K562 (cell line): ENCODE data around the gene HBB. TPM values are rescaled to one million over a fixed set of nuclear protein-coding genes. Genes with fewer than 3 reads are reported as not detected.
A peak's percentile ranks its signal among the peaks of the same experiment; 100 is the strongest.

ENCODE experiments used
- BACH1 ChIP-seq: fragments of 200-800 bp; sonication (Bioruptor generic); IDR thresholded peaks from 2 replicates; pipeline ENCODE4 v1.6.1; 2016; ENCODE audit warnings: missing genetic modification characterization, missing compliant biosample characterization
- C11orf30 ChIP-seq: fragments of 450-650 bp; IDR thresholded peaks from 2 replicates; pipeline ENCODE4 v1.6.1; 2016; ENCODE audit warnings: low read depth, mild to moderate bottlenecking
- CREBBP ChIP-seq: IDR thresholded peaks from one replicate; pipeline ENCODE4 v1.6.1; 2012; ENCODE audit warnings: low read depth, mild to moderate bottlenecking, control low read depth, inconsistent platforms, low read length
- DMBX1 ChIP-seq: fragments of 250-450 bp; sonication (Bioruptor Pico); IDR thresholded peaks from 2 replicates; pipeline ENCODE4 v1.8.0; 2022; ENCODE audit warnings: inconsistent platforms, mild to moderate bottlenecking, moderate library complexity, borderline replicate concordance
- FOXA1 ChIP-seq: fragments of 450-650 bp; IDR thresholded peaks from 2 replicates; pipeline ENCODE4 v1.6.1; 2016; ENCODE audit warnings: mild to moderate bottlenecking, borderline replicate concordance
- LARP7 ChIP-seq: fragments of 450-650 bp; IDR thresholded peaks from 2 replicates; pipeline ENCODE4 v1.6.1; 2016
- MAFF ChIP-seq: IDR thresholded peaks from 2 replicates; pipeline ENCODE4 v1.6.1; 2012; ENCODE audit warnings: low read length, improper control_type of control experiment
- PHTF2 ChIP-seq: fragments of 250-450 bp; sonication (Bioruptor Pico); IDR thresholded peaks from 2 replicates; pipeline ENCODE4 v1.5.0; 2021; ENCODE audit warnings: mild to moderate bottlenecking
- SMAD4 ChIP-seq: fragments of 250-450 bp; sonication (Bioruptor Pico); conservative IDR thresholded peaks from 2 replicates; pipeline ENCODE4 v1.8.0; 2021; ENCODE audit warnings: inconsistent platforms, mild to moderate bottlenecking, moderate library complexity
- SMARCA4 ChIP-seq: fragments of 450-650 bp; IDR thresholded peaks from 2 replicates; pipeline ENCODE4 v1.6.1; 2016
- ZBTB11 ChIP-seq, 3 experiments: fragments of 200-800 bp in 1 of 3; fragments of 250-450 bp in 1 of 3; fragments of 450-650 bp in 1 of 3; sonication (Bioruptor Pico) in 1 of 3; sonication (Bioruptor generic) in 1 of 3; formaldehyde crosslinking in 1 of 3; IDR thresholded peaks; 2 replicates each; pipeline versions ENCODE4 v1.6.1 to v1.8.0; 2016 to 2022; ENCODE audit warnings: mild to moderate bottlenecking in 2 of 3, missing genetic modification characterization in 2 of 3, missing compliant biosample characterization in 1 of 3, moderate library complexity in 1 of 3
- ZNF316 ChIP-seq: fragments of 450-650 bp; IDR thresholded peaks from 2 replicates; pipeline ENCODE4 v1.6.1; 2016
- polyA plus RNA-seq, 8 experiments: library from polyadenylated mRNA; depleted of rRNA in 4 of 8; stranded (reverse) in 5 of 8; unstranded in 3 of 8; fragments of >200 nt; fragmentation: Nextera tagmentation in 2 of 8; fragmentation: Illumina TruSeq in 1 of 8; extraction: Ambion mirVana in 2 of 8; extraction: Trizol in 1 of 8; gene quantifications; 2 replicates each; pipeline versions ENCODE4 v1.2.1 to v1.2.3, GENCODE V29; 2011 to 2014; ENCODE audit warnings: inconsistent platforms in 1 of 8, missing spikeins in 1 of 8
- total RNA-seq, 7 experiments: library from RNA; depleted of rRNA in 6 of 7; stranded (reverse); fragments of >200 nt in 6 of 7; fragmentation: Illumina TruSeq in 2 of 7; extraction: Trizol in 2 of 7; gene quantifications; 2 replicates each; pipeline versions ENCODE4 v1.2.1 to v1.2.3, GENCODE V29; 2011 to 2021; ENCODE audit warnings: low replicate concordance in 1 of 7
- TF ChIP-seq, protein P1 (sequence below): fragments of 200-800 bp; sonication (Bioruptor generic); IDR thresholded peaks from 2 replicates; pipeline ENCODE4 v1.6.1; 2016; ENCODE audit warnings: missing genetic modification characterization, missing compliant biosample characterization
- TF ChIP-seq, protein P2 (sequence below), 2 experiments: IDR thresholded peaks; 2 replicates each; pipeline ENCODE4 v1.6.1; 2012; ENCODE audit warnings: improper control_type of control experiment in 2 of 2, low read depth in 2 of 2, low read length in 2 of 2, borderline replicate concordance in 1 of 2
- TF ChIP-seq, protein P3 (sequence below): sonication (generic); IDR thresholded peaks from 2 replicates; pipeline ENCODE4 v1.6.1; 2016

HBB gene
- total and polyA plus RNA-seq, 9 of the 15 experiments (the other 6 are each of a cell fraction or from before 2014, with no cell fraction given), result 0.33 to 3.4 (median 1.2) TPM; not detected in 2

DNA sequence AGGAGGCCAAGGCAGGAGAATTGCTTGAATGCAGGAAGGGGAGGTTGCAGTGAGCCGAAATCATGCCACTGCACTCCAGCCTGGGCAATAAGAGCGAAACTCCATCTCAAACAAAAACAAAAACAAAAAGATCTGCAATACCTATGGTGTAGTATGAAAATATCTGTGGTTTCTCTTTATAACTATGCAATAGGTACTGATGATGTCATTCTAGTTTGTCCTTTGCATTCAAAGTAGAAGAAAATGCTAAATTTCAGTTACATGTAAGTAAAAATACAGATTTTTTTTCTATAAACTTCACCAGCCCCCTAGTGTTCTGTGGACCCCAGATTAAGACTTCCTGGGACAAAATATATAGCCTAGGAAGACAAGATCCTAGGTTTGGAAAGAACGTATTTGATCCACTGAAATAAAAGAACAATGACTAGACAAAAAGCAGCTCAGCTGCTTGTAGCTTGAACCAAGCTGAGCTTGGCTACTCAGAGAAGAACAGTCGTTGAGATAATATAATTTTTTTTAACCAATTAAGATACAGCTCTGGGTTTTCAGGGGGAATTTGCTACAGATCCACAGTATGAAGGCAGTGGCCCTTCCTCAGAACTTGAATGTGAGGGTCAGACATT is 45.6 kb upstream of the HBB start (continued):
- TF ChIP-seq PHTF2 (CRISPR knock-in tag) (no peak), MAFF (peak; percentile 82), SMAD4 (CRISPR knock-in tag) (0 out of 2 replicates have a peak, but pooled peaks have one; percentile 18), FOXA1 (no peak), BACH1 (tag) (peak; percentile 67; the same call in 1 of the 2 replicates), CREBBP (no peak), ZBTB11 (CRISPR knock-in tag; IDR thresholded peaks at IDR 0.05) (peak in 1 of 3 experiments; percentile 23; a peak in 1 of 6 replicates), DMBX1 (CRISPR knock-in tag) (0 out of 2 replicates have a peak, but pooled peaks have one; percentile 38), LARP7 (no peak), ZNF316 (peak; percentile 90), C11orf30 (peak; percentile 88), SMARCA4 (peak; percentile 33; the same call in 1 of the 2 replicates)
- TF ChIP-seq, protein P1, sequence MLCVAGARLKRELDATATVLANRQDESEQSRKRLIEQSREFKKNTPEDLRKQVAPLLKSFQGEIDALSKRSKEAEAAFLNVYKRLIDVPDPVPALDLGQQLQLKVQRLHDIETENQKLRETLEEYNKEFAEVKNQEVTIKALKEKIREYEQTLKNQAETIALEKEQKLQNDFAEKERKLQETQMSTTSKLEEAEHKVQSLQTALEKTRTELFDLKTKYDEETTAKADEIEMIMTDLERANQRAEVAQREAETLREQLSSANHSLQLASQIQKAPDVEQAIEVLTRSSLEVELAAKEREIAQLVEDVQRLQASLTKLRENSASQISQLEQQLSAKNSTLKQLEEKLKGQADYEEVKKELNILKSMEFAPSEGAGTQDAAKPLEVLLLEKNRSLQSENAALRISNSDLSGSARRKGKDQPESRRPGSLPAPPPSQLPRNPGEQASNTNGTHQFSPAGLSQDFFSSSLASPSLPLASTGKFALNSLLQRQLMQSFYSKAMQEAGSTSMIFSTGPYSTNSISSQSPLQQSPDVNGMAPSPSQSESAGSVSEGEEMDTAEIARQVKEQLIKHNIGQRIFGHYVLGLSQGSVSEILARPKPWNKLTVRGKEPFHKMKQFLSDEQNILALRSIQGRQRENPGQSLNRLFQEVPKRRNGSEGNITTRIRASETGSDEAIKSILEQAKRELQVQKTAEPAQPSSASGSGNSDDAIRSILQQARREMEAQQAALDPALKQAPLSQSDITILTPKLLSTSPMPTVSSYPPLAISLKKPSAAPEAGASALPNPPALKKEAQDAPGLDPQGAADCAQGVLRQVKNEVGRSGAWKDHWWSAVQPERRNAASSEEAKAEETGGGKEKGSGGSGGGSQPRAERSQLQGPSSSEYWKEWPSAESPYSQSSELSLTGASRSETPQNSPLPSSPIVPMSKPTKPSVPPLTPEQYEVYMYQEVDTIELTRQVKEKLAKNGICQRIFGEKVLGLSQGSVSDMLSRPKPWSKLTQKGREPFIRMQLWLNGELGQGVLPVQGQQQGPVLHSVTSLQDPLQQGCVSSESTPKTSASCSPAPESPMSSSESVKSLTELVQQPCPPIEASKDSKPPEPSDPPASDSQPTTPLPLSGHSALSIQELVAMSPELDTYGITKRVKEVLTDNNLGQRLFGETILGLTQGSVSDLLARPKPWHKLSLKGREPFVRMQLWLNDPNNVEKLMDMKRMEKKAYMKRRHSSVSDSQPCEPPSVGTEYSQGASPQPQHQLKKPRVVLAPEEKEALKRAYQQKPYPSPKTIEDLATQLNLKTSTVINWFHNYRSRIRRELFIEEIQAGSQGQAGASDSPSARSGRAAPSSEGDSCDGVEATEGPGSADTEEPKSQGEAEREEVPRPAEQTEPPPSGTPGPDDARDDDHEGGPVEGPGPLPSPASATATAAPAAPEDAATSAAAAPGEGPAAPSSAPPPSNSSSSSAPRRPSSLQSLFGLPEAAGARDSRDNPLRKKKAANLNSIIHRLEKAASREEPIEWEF (CRISPR knock-in tag), result 0 out of 2 replicates have a peak, but pooled peaks have one; percentile 42
- TF ChIP-seq, protein P2, sequence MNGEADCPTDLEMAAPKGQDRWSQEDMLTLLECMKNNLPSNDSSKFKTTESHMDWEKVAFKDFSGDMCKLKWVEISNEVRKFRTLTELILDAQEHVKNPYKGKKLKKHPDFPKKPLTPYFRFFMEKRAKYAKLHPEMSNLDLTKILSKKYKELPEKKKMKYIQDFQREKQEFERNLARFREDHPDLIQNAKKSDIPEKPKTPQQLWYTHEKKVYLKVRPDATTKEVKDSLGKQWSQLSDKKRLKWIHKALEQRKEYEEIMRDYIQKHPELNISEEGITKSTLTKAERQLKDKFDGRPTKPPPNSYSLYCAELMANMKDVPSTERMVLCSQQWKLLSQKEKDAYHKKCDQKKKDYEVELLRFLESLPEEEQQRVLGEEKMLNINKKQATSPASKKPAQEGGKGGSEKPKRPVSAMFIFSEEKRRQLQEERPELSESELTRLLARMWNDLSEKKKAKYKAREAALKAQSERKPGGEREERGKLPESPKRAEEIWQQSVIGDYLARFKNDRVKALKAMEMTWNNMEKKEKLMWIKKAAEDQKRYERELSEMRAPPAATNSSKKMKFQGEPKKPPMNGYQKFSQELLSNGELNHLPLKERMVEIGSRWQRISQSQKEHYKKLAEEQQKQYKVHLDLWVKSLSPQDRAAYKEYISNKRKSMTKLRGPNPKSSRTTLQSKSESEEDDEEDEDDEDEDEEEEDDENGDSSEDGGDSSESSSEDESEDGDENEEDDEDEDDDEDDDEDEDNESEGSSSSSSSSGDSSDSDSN (IDR thresholded peaks at IDR 0.05; ENCODE audit: borderline replicate concordance in 1 of 2, low read depth in 2 of 2, low read length in 2 of 2), result no peak
- TF ChIP-seq, protein P3, sequence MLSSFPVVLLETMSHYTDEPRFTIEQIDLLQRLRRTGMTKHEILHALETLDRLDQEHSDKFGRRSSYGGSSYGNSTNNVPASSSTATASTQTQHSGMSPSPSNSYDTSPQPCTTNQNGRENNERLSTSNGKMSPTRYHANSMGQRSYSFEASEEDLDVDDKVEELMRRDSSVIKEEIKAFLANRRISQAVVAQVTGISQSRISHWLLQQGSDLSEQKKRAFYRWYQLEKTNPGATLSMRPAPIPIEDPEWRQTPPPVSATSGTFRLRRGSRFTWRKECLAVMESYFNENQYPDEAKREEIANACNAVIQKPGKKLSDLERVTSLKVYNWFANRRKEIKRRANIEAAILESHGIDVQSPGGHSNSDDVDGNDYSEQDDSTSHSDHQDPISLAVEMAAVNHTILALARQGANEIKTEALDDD, result no peak
